Endothelial cell of umbilical vein (primary cell): ENCODE results near the gene ASAP2. TPM values are rescaled to one million over a fixed set of nuclear protein-coding genes. Genes with fewer than 3 reads are reported as not detected.
A peak's percentile ranks its signal among the peaks of the same experiment; 100 is the strongest.

ENCODE experiments used
- BruUV-seq: library from RNA; stranded (reverse); fragments of 400-500 nt; replicated peaks from 2 replicates; lab custom pipeline; 2021; lab: Mats Ljungman, UMichigan
- CTCF ChIA-PET: fragments of 300-600, 350-600 bp; sonication (Branson Sonifier 250); formaldehyde crosslinking; loops from one replicate; lab custom pipeline; 2021; ENCODE audit warnings: antibody characterized with exemption, inconsistent platforms; lab: Charles Lee
- POLR2A ChIA-PET: fragments of 300-600, 350-600 bp; sonication (Branson Sonifier 250); formaldehyde crosslinking; loops from one replicate; lab custom pipeline; 2021; ENCODE audit warnings: antibody characterized with exemption, inconsistent platforms; lab: Charles Lee
- DNase-seq: peaks from one replicate; pipeline ENCODE4 v3.0.0-alpha.2; 2011; ENCODE audit warnings: low read depth, low spot score
- FAIRE-seq: peaks from 2 replicates; lab custom pipeline; 2011; peaks lifted over from hg19 to GRCh38; lab: Jason Lieb, UNC
- H2AFZ ChIP-seq: 2 replicates; pipeline ENCODE4 v1.6.0; 2012; ENCODE audit warnings: low read depth, low read length, control low read depth, inconsistent platforms
- H3K27ac ChIP-seq: 2 replicates; pipeline ENCODE4 v1.5.1; 2011; ENCODE audit warnings: low read depth, mild to moderate bottlenecking, control low read depth, low read length, moderate library complexity; ENCODE audit not compliant: insufficient read depth
- H3K27me3 ChIP-seq, 2 experiments: 2 replicates each; pipeline versions ENCODE4 v1.6.0 to v1.6.1; 2011; ENCODE audit warnings: low read length in 2 of 2, mixed read lengths in 1 of 2; ENCODE audit not compliant: control insufficient read depth in 2 of 2, insufficient read depth in 2 of 2
- H3K36me3 ChIP-seq, 2 experiments: 2 replicates in 1 of 2; 3 replicates in 1 of 2; pipeline ENCODE4 v1.5.1; 2011; ENCODE audit warnings: low read length in 2 of 2, mild to moderate bottlenecking in 1 of 2, moderate library complexity in 1 of 2; ENCODE audit not compliant: control insufficient read depth in 2 of 2, insufficient read depth in 2 of 2; ENCODE audit errors: extremely low read depth in 1 of 2
- H3K4me1 ChIP-seq: 3 replicates; pipeline ENCODE4 v1.5.1; 2011; ENCODE audit warnings: mild to moderate bottlenecking, low read length; ENCODE audit not compliant: control insufficient read depth, insufficient read depth; ENCODE audit errors: extremely low read depth
- H3K4me2 ChIP-seq: 2 replicates; pipeline ENCODE4 v1.6.1; 2011; ENCODE audit warnings: low read length, control low read depth, mixed read lengths; ENCODE audit not compliant: insufficient read depth
- H3K4me3 ChIP-seq, 3 experiments: fragments of 200-600 bp in 1 of 3; sonication (generic), shearing (Covaris generic) in 1 of 3; replicated peaks in 1 of 3; 2 replicates each; pipeline ENCODE4 v1.5.1; 2011 to 2016; ENCODE audit warnings: control low read depth in 3 of 3, low read length in 3 of 3, mild to moderate bottlenecking in 2 of 3, inconsistent platforms in 1 of 3, low read depth in 1 of 3, moderate library complexity in 1 of 3; ENCODE audit not compliant: insufficient read depth in 1 of 3
- H3K79me2 ChIP-seq: 2 replicates; pipeline ENCODE4 v1.6.0; 2012; ENCODE audit warnings: low read length, inconsistent platforms; ENCODE audit not compliant: control insufficient read depth, insufficient read depth
- H3K9ac ChIP-seq: replicated peaks from 2 replicates; pipeline ENCODE3; 2011; ENCODE audit warnings: low read length, control low read depth; ENCODE audit not compliant: insufficient read depth; ENCODE audit errors: extremely low read depth
- H3K9me1 ChIP-seq: replicated peaks from 3 replicates; pipeline ENCODE4 v1.6.0; 2011; ENCODE audit warnings: mild to moderate bottlenecking, low read length; ENCODE audit not compliant: control insufficient read depth, insufficient read depth; ENCODE audit errors: extremely low read depth
- H3K9me3 ChIP-seq: replicated peaks from 2 replicates; pipeline ENCODE4 v1.5.1; 2012; ENCODE audit warnings: low read length, inconsistent platforms; ENCODE audit not compliant: control insufficient read depth, insufficient read depth
- H4K20me1 ChIP-seq: replicated peaks from 2 replicates; pipeline ENCODE3; 2011; ENCODE audit warnings: mild to moderate bottlenecking, low read length; ENCODE audit not compliant: control insufficient read depth, insufficient read depth; ENCODE audit errors: extremely low read depth
- EZH2 ChIP-seq: IDR thresholded peaks from 2 replicates; pipeline ENCODE4 v1.6.1; 2012; ENCODE audit warnings: borderline replicate concordance, low read depth, mild to moderate bottlenecking, moderate library complexity, low read length, inconsistent platforms; ENCODE audit not compliant: severe bottlenecking
- FOS ChIP-seq: IDR thresholded peaks from 2 replicates; pipeline ENCODE4 v1.6.1; 2011; ENCODE audit warnings: mild to moderate bottlenecking, low read length, moderate library complexity, borderline replicate concordance; ENCODE audit not compliant: insufficient read depth
- GATA2 ChIP-seq: IDR thresholded peaks from 2 replicates; pipeline ENCODE4 v1.7.0; 2011; ENCODE audit warnings: low read depth, mild to moderate bottlenecking, moderate library complexity, mixed read lengths, low read length; ENCODE audit not compliant: insufficient read length, insufficient read depth
- JUN ChIP-seq: IDR thresholded peaks from 2 replicates; pipeline ENCODE4 v1.6.1; 2011; ENCODE audit warnings: borderline replicate concordance, low read depth; ENCODE audit not compliant: insufficient read length, insufficient read depth
- MYC ChIP-seq: IDR thresholded peaks from one replicate; pipeline ENCODE4 v1.6.1; 2011; ENCODE audit warnings: mild to moderate bottlenecking, low read depth, low read length
- POLR2A ChIP-seq: IDR thresholded peaks from 2 replicates; pipeline ENCODE4 v1.6.1; 2012; ENCODE audit warnings: low read depth, mild to moderate bottlenecking, control low read depth, low read length
- POLR2AphosphoS5 ChIP-seq: IDR thresholded peaks from 2 replicates; pipeline ENCODE4 v1.6.1; 2012; ENCODE audit warnings: low read depth, mild to moderate bottlenecking, control low read depth, low read length, moderate library complexity; ENCODE audit not compliant: insufficient read depth
- dilution Hi-C: fragments of 300-500 bp; cut with MboI; formaldehyde crosslinking; loops from one replicate; pipeline ENCODE4 v1.15.0; 2019; ENCODE audit warnings: low sequenced_read_pairs; ENCODE audit not compliant: extremely low pct_ligation_motif_present
- intact Hi-C: fragments of 100-400 bp; cut with micrococcal nuclease; formaldehyde crosslinking; loops from one replicate; pipeline ENCODE4 v1.10.0; 2022
- polyA plus RNA-seq, 4 experiments: library from polyadenylated mRNA; depleted of rRNA in 3 of 4; stranded (reverse) in 3 of 4; unstranded in 1 of 4; fragments of >200 nt; gene quantifications; 2 replicates each; pipeline versions ENCODE4 v1.2.1 to v1.2.3, GENCODE V29; 2011 to 2012; ENCODE audit warnings: missing spikeins in 1 of 4
- total RNA-seq: library from RNA; stranded (reverse); gene quantifications from 2 replicates; pipeline ENCODE4 v1.2.3, GENCODE V29; 2021
- TF ChIP-seq, protein P1 (sequence below): IDR thresholded peaks from 2 replicates; pipeline ENCODE4 v1.6.1; 2011; ENCODE audit not compliant: insufficient read depth, insufficient read length
- TF ChIP-seq, protein P2 (sequence below), 2 donors: IDR thresholded peaks; 1 replicate in 1 of 2; 2 replicates in 1 of 2; pipeline ENCODE4 v1.5.1; 2011; ENCODE audit warnings: low read length in 2 of 2, mild to moderate bottlenecking in 2 of 2, moderate library complexity in 2 of 2, control low read depth in 1 of 2, inconsistent platforms in 1 of 2, low read depth in 1 of 2; ENCODE audit not compliant: insufficient read depth in 1 of 2; ENCODE audit errors: extremely low read depth in 1 of 2

The ASAP2 gene
- total and polyA plus RNA-seq, 2 donors (not counting 3 experiments of a cell fraction or from before 2014, with no cell fraction given) = 31.1 to 79.2 TPM

DNA sequence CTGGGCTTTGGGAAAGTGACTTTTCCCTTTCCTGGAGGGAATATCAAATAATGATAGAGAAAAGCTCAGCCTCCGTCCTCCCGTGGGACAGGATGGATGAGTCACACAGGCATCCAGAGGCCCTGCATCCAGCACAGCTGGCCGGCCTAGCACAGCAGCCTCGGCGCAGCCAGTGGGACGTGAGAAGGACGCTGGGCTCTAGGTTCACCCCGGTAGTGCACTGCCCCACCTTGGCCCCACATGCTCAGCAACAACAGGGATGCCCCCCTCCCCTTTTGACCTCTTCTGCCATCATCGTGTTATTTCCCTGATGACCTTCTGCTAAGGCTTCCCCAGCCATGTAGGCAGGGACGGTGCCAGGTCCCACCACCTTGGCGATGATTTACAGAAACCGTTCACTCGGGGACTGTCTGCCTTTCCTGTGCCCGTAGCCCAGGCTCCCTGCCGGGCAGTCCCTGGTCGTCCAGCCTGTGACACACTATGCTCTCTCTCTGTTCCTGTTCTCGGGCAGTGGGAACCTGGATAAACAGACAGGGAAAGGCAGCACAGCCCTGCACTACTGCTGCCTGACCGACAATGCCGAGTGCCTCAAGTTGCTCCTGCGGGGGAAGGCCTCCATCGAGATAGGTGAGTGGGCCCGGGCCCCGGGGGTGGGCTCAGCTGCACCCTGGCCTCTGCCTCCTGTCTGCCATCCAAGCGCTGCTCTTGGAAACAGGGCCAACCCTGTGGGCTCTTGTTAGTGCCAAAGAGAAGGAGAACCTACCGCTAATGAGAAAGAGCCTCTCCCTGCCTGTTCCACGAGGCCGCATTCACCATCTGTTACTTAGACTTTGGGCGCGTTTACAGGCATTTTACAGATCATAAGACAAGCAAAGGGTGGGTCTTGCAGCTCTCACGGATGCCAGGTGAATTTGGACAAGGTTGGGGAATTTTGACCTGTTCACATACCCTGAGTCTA, 172.1 kb downstream of the ASAP2 start:
- H3K4me3 ChIP-seq = no peak overlapping the region
- no peak overlapping the region for H2AFZ ChIP-seq
- no peaks in the 10 kb centered on the region for H3K9me1 ChIP-seq
- no peaks in the 10 kb centered on the region for H4K20me1 ChIP-seq
- no peaks in the 10 kb centered on the region for H3K9me3 ChIP-seq
- TF ChIP-seq, protein P1, sequence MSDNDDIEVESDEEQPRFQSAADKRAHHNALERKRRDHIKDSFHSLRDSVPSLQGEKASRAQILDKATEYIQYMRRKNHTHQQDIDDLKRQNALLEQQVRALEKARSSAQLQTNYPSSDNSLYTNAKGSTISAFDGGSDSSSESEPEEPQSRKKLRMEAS = no peak
- TF ChIP-seq GATA2 (no peak), FOS (peak; percentile 89), MYC (no peak), EZH2 (no peak), POLR2A (no peak), POLR2AphosphoS5 (peak; percentile 37), JUN (peak; percentile 73)
- TF ChIP-seq, protein P2, sequence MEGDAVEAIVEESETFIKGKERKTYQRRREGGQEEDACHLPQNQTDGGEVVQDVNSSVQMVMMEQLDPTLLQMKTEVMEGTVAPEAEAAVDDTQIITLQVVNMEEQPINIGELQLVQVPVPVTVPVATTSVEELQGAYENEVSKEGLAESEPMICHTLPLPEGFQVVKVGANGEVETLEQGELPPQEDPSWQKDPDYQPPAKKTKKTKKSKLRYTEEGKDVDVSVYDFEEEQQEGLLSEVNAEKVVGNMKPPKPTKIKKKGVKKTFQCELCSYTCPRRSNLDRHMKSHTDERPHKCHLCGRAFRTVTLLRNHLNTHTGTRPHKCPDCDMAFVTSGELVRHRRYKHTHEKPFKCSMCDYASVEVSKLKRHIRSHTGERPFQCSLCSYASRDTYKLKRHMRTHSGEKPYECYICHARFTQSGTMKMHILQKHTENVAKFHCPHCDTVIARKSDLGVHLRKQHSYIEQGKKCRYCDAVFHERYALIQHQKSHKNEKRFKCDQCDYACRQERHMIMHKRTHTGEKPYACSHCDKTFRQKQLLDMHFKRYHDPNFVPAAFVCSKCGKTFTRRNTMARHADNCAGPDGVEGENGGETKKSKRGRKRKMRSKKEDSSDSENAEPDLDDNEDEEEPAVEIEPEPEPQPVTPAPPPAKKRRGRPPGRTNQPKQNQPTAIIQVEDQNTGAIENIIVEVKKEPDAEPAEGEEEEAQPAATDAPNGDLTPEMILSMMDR (IDR thresholded peaks at IDR 0.05; ENCODE audit: extremely low read depth in 1 of 2, insufficient read depth in 1 of 2, low read depth in 1 of 2, low read length in 2 of 2) = no peak
- H3K27me3 ChIP-seq = no peaks in the 10 kb centered on the region
- intact Hi-C loops (loop anchor here (2.0 kb wide), 1 partner anchor 236 kb away; no protein-coding TSS in a partner anchor), dilution Hi-C loops (no loop called here)
- DNase-seq = peak; percentile 60
- CTCF ChIA-PET = interaction anchor here (0.8 to 1.3 kb wide), 3 partner anchors 14 to 236 kb away, joined by 3 to 5 read pairs (median 5); no protein-coding TSS in a partner anchor
- peaks cover 12% of the 10 kb centered on the region for H3K4me1 ChIP-seq
- H3K27ac ChIP-seq = peak overlapping the region; percentile 73
- no peak overlapping the region for H3K4me2 ChIP-seq
- BruUV-seq = no TSS peak
- peaks cover 9 to 35% of the 10 kb centered on the region in 2 experiments for H3K36me3 ChIP-seq
- H3K79me2 ChIP-seq = no peaks in the 10 kb centered on the region
- peak; percentile 94 for FAIRE-seq
- peak overlapping the region; percentile 7 for H3K9ac ChIP-seq
- POLR2A ChIA-PET = no interaction called here
